ENCODE data around the gene FBXO21.

Gene FBXO21

GRCh38 chr12:117162633-117163032, 27.6 kb downstream of the FBXO21 start:
- DNase-seq (ENCODE audit: low read depth), result no peak

- no peak for DNase-seq (ENCODE audit: low read depth)
Measured at GRCh38 chr12:117162167-117162539, 28.1 kb downstream of the FBXO21 start.

GRCh38 chr12:117161460-117162166, 28.7 kb downstream of the FBXO21 start:
- no peak for DNase-seq (ENCODE audit: low read depth)

- DNase-seq (ENCODE audit: low read depth), result no peak
Measured at GRCh38 chr12:117159674-117160073, 30.6 kb downstream of the FBXO21 start.

GRCh38 chr12:117158911-117159553, 31.2 kb downstream of the FBXO21 start:
- no peak for DNase-seq (ENCODE audit: low read depth)

- no peak for DNase-seq (ENCODE audit: low read depth)
Measured at GRCh38 chr12:117158096-117158495, 32.2 kb downstream of the FBXO21 start.

GRCh38 chr12:117155278-117156060, 34.8 kb downstream of the FBXO21 start:
- DNase-seq (ENCODE audit: low read depth), result peak; percentile 28

GRCh38 chr12:117152793-117153775, 37.2 kb downstream of the FBXO21 start:
- DNase-seq (ENCODE audit: low read depth), result no peak

GRCh38 chr12:117151403-117152031, 38.8 kb downstream of the FBXO21 start:
- DNase-seq (ENCODE audit: low read depth), result peak; percentile 13

- DNase-seq (ENCODE audit: low read depth), result no peak
Measured at GRCh38 chr12:117149431-117149830, 40.8 kb downstream of the FBXO21 start.

- DNase-seq (ENCODE audit: low read depth), result no peak
Measured at GRCh38 chr12:117148642-117149041, 41.6 kb downstream of the FBXO21 start.

GRCh38 chr12:117147639-117148038, 42.6 kb downstream of the FBXO21 start:
- no peak for DNase-seq (ENCODE audit: low read depth)

GRCh38 chr12:117145597-117146154, 44.6 kb downstream of the FBXO21 start:
- no peak for DNase-seq (ENCODE audit: low read depth)

- DNase-seq (ENCODE audit: low read depth), result no peak
Measured at GRCh38 chr12:117144599-117144998, 45.7 kb downstream of the FBXO21 start.

GRCh38 chr12:117143008-117143532, 47.2 kb downstream of the FBXO21 start:
- no peak for DNase-seq (ENCODE audit: low read depth)

- DNase-seq (ENCODE audit: low read depth), result no peak
Measured at GRCh38 chr12:117142094-117142493, 48.2 kb downstream of the FBXO21 start.

- DNase-seq (ENCODE audit: low read depth), result no peak
Measured at GRCh38 chr12:117141097-117141898, 49.0 kb downstream of the FBXO21 start.

- peak; percentile 6 for DNase-seq (ENCODE audit: low read depth)
Measured at GRCh38 chr12:117140397-117141096, 49.7 kb downstream of the FBXO21 start.

GRCh38 chr12:117139025-117139717, 51.1 kb downstream of the FBXO21 start:
- no peak for DNase-seq (ENCODE audit: low read depth)
